ENCODE data around the gene CNIH3. TPM values are rescaled to one million over a fixed set of nuclear protein-coding genes. Genes with fewer than 3 reads are reported as not detected.
A peak's percentile ranks its signal among the peaks of the same experiment; 100 is the strongest.

CNIH3 gene
- total RNA-seq, 1 donor: 3.9 TPM

GRCh38 chr1:224585051-224585450 is 31.1 kb upstream of the CNIH3 start:
- H3K4me3 ChIP-seq (ENCODE audit: low read depth, low read length): no peak overlapping the region
- DNase-seq (ENCODE audit: low read depth): no peak
- TF ChIP-seq CTCF (IDR thresholded peaks at IDR 0.05; ENCODE audit: insufficient read depth, low read depth, low read length): no peak

GRCh38 chr1:224587051-224587450 is 29.1 kb upstream of the CNIH3 start:
- no peak overlapping the region for H3K4me3 ChIP-seq (ENCODE audit: low read depth, low read length)
- TF ChIP-seq CTCF (IDR thresholded peaks at IDR 0.05; ENCODE audit: insufficient read depth, low read depth, low read length): no peak
- DNase-seq (ENCODE audit: low read depth): no peak

DNA sequence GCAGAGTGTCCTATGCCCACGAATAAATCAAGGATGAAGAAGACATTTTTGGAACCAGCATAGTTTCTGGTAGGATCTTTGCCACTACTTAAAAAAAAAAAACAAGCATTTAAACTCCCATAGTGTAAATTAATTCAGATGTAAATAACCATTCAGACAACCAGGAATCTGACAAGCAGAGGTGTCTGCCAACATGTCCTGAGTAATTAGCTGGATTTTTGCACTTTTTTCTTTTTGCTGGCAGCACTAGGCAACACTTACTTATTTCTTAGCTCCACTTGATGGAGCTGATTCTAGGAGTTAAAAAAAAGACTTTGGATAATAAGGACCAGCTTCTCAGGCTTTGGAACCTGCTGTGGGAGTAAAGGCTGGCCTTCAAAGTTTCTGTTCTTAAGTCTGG is 27.6 kb upstream of the CNIH3 start:
- no peak for TF ChIP-seq CTCF (IDR thresholded peaks at IDR 0.05; ENCODE audit: insufficient read depth, low read depth, low read length)
- H3K4me3 ChIP-seq (ENCODE audit: low read depth, low read length): no peak overlapping the region
- DNase-seq (ENCODE audit: low read depth): no peak

DNA sequence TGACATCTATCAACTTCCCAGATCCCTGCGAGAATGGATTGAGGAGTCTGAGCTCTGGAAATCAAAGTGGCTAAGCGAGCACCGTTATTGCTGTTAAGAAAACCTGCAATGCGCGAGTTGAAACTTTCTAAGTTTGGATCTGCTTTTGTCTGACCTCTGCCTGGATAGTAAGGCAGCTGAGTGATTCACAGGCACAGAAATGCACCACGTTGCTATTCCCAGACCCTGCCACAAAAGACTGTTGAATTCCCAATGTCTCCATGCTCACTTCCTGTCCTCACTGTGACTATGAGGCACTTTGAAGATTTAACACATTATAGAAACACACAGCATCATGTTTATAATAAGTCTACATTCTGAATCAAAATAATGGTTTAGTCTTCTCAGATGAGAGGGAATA is 27.1 kb upstream of the CNIH3 start:
- H3K4me3 ChIP-seq (ENCODE audit: low read depth, low read length): no peak overlapping the region
- TF ChIP-seq CTCF (IDR thresholded peaks at IDR 0.05; ENCODE audit: insufficient read depth, low read depth, low read length): no peak
- DNase-seq (ENCODE audit: low read depth): peak; percentile 23

DNA sequence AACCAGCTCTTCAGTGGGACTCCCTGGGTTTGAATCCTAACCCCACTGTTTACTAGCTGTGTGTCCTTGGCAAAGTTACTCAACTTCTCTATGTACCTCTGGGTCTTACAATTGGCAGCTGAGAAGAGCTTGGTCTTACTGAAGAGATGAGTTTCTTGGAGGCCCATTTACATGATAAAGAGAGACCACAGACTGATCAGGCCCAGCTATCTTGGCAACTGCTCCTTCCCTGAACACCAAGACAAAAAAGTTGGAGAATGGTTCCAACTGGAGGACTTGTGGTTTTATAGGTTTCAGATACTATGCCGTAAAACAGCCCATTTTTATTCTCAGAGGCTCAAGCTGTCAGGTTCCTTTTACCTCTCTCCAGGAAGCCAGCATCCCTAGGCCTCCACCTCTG is 24.8 kb upstream of the CNIH3 start:
- no peak overlapping the region for H3K4me3 ChIP-seq (ENCODE audit: low read depth, low read length)
- TF ChIP-seq CTCF (IDR thresholded peaks at IDR 0.05; ENCODE audit: insufficient read depth, low read depth, low read length): no peak
- no peak for DNase-seq (ENCODE audit: low read depth)

GRCh38 chr1:224592636-224593582 is 23.2 kb upstream of the CNIH3 start:
- peak; percentile 88 for DNase-seq (ENCODE audit: low read depth)
- no peak overlapping the region for H3K4me3 ChIP-seq (ENCODE audit: low read depth, low read length)
- no peak for TF ChIP-seq CTCF (IDR thresholded peaks at IDR 0.05; ENCODE audit: insufficient read depth, low read depth, low read length)

Data from fibroblast of villous mesenchyme (primary cell).